GM15510 (cell line): ENCODE data around the gene ABI1.

ENCODE experiments used
- POLR2A ChIP-seq: IDR thresholded peaks from 3 replicates; pipeline ENCODE4 v1.6.1; 2011; ENCODE audit warnings: borderline replicate concordance; ENCODE audit not compliant: insufficient read length; ENCODE audit errors: extremely low read depth

The ABI1 gene

GRCh38 chr10:26860443-26861204, at the start of gene ABI1:
TSS of gene ABI1 (minus strand) at chr10:26860958. CDS start at chr10:26860863, 95 bp downstream.
- peak; percentile 82 for TF ChIP-seq POLR2A

DNA sequence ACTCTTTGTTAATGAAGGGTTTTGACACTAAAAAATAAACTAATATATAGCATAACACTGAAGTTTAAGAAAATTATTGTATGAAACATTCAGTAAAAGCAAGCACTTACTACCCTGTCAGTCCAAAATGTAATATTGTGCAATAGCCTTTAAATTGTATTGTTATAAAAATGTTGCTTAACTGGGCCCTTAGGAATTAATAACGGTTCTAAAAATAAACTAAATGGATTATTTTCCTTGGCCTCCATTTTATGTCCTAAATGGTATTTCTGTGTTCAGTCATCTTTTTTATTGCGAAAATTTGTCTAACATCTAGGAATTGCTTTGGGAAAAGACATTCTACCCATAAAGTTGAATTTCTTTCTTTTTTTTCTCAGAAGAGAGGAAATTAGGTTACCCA, 49.0 kb upstream of the ABI1 start:
- no peak for TF ChIP-seq POLR2A

- TF ChIP-seq POLR2A: no peak
Measured at GRCh38 chr10:26903431-26904217, 42.9 kb upstream of the ABI1 start.

DNA sequence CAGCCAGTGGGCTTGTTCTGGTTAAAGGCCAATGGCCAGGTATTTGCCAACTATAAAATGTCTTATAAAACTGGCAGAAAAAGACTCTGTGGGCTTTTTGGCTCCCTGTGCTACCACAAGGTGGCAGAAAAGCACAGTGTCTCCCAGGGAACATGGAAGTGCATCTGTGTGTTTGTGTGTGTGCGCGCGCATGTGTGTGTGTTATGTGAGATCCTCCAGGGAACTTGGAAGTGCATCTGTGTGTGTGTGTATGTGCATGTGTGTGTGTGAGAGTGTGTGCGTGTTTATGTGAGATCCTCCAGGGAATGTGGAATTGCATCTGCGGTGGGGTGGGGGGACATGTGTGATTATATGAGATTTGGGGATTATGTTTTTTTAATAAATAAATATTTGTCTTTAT, 30.2 kb upstream of the ABI1 start:
- TF ChIP-seq POLR2A: no peak

DNA sequence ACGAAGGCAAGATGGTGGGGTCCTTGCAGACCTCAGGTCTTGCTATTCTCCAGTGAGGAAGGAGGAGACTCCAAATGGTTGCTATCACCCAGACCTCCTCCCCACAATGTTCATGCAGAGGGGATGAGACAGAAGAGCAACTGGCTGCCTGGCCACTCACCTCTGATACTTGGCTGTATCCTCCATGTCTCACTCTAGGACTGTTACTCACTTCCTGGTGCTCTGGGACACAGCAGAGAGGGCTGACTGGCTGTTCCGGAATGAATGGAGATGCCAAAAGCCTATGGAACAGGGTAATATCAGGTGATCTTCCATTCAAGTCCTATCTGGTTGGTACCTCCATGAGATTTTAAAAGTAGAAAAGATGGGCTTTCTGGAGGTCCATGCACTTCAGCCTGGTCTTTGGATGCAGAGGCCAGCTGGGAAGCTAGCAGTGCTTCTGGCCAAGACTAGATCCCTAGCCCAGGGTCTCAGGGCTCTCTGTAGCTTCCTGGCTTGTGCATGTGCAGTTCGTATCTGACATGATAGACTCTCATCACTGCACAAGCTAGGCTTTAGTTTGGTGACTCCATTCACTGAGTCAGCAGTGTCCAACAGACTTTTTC, 27.0 kb upstream of the ABI1 start:
- TF ChIP-seq POLR2A: no peak

DNA sequence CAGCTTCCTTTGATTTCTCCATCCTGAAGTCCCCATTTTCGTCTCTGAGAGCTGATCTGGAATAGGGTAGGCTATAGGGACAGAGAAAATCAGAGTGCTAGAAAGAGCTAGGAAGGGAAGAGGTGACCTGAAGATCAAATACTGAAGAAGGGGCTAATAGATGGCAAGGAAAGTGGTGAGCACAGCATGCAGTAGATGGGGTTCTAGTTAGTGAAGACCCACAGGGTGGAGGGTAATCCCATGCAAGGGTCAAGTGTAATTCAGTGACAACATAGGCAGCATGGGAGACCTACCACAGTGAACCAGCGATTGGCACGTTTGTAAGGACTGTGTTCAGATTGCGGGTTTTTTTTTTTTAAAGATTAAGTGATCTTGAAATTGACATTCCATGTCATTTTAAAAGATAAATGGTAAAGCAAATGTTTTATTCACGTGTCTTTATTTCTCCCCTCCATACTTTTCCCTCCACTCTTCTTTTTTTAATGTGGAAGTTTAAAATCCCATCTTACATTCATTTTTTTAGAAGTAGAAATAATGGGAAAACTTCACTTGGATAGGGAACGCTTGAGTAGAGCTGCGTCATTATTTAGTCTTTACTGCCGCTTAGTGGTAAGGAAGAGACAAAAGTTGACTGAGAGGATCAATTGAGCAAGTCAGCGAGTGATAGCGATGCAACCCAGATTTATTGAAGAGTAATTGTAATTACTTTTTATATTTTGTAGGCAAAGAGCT, 21.0 kb upstream of the ABI1 start:
- TF ChIP-seq POLR2A: no peak

- no peak for TF ChIP-seq POLR2A
Measured at GRCh38 chr10:26879744-26880143, 19.0 kb upstream of the ABI1 start.

DNA sequence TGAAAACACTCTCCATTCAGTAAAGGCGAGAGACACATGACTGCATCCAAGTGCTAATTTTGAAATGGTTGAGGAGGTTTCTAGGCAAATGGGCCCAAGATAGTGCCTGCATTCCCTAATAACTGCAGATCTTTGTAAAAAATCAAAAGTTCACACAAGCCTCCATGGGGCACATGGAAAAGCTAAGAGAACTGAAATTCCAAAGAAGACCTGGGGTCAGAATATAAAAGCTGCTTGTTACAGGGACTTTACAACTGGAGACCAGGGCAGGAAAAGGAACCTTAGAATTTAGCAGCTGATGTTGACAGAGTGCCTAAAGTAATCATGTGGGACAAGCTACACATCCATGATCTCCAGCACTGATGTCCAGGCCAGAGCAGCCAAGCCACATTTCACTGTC, 10.0 kb upstream of the ABI1 start:
- TF ChIP-seq POLR2A: no peak

DNA sequence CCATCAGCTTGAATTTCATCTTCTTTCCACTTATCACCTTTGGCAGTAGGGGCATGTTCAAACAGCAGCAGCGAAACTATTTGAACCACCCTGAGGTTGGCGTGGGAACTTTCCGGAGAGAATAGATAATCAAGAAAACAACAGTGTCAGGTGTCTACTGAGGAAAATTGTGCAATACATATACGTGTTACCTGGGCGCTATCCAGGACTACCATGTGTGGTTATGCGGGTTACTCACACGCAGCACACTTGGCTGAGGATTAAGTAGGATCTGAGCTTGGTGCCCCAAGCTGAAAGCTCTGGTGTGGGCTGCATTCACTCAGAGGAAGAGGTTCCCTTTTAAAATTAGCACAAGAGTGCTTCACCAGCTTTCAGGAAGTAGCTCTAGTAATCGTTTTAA, 8.8 kb upstream of the ABI1 start:
- TF ChIP-seq POLR2A: no peak

GRCh38 chr10:26863351-26864076, 2.8 kb upstream of the ABI1 start:
- no peak for TF ChIP-seq POLR2A

DNA sequence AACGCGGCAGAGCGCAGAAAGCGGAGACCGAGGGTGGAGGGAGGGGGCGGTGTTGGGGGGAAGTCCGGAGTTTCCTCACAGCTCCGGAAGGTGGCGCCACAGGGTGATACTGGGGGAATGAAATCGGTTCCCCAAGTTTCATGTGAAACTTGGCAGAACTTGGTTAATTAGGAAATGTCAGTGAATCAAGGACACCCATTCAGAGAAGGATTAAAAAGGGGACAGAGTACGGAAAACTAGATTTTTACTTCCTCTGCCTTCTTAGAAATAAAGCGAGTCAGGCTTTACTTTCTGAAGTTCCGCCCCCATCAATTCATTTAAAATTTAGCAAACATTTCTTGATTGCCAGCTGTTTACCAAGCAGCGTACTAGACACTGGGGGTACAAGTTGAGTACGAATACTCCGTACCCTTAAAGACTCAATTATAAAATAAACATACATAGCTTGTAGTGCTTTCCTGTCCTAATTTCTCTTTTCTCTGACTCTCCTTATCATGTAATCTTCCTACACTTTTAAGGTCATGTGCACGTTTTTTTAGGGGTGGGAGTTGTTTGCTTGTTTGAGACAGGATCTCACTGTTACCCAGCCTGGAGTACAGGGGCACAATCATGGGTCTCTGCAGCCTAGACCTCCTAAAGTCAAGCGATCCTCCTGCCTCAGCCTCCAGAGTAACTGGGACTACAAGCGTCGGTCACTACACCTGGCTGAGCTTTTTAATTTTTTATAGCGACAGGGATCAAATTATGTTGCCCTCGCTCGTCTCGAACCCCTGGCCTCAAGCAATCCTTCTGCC, 644 bp upstream of the ABI1 start:
- no peak for TF ChIP-seq POLR2A

- no peak for TF ChIP-seq POLR2A
Measured at GRCh38 chr10:26860102-26860442, 686 bp downstream of the ABI1 start.

DNA sequence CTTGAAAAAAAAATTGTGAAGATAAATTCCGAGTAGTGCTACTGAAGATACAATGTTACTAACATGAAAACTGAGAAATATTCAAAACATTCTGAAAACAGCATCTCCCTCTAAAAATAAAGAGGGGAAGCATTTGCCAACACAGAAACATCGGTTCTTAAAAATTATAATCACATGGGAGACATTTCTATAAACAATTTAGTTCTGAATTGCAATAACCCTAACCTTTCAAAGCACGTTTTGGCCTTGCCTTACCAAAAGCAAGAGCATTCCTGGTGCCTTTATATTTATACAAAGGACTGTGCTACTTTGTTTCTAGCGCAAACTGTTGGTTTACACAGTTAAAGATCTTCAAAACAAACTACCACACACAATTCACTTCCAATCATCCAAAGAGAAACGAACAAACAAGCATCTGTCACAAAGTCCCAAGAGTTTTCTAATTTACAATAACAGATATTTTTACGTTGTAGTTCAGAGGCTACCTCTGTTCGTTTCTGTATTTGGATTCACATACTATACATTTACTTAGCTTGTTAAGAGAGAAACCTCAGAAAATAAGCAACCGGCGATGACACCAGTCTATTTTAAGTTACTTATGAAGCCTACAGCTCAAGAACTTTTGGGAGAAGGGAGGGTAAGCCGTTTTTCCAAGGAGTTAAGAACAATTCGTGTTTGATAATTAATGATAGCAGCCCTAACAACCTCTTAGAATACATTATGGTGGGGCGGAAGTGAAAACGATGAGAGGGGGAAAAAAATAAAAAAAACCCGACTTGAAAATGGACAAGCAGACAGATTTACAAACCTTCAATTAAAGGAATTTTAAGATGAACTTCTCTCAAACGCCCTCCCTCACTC, 1.3 kb downstream of the ABI1 start:
- TF ChIP-seq POLR2A: no peak
